Psoas muscle (tissue), 8 donors: ENCODE measurements around the gene FAM20A. TPM values are rescaled to one million over a fixed set of nuclear protein-coding genes. Genes with fewer than 3 reads are reported as not detected.

ENCODE experiments used
- ATAC-seq, 4 donors: fragments of 200-7000 bp; cut with Tn5 transposase; one replicate each; pipeline ENCODE4 v1.9.1; 2020; ENCODE audit warnings: moderate library complexity in 3 of 4, mild to moderate bottlenecking in 2 of 4
- DNase-seq, 2 donors: peaks; one replicate each; pipeline ENCODE4 v3.0.0-alpha.2; 2020
- H3K27ac ChIP-seq: fragments of 200-600 bp; one replicate; pipeline ENCODE4 v1.8.0; 2022
- H3K27me3 ChIP-seq, 3 donors: fragments of 200-600 bp in 1 of 3; one replicate each; pipeline versions ENCODE4 v1.6.1 to v1.8.0; 2013 to 2022; ENCODE audit warnings: low read length in 2 of 3, mild to moderate bottlenecking in 2 of 3, moderate library complexity in 1 of 3; ENCODE audit not compliant: insufficient read depth in 3 of 3
- H3K36me3 ChIP-seq, 2 donors: fragments of 200-600 bp in 1 of 2; one replicate each; pipeline versions ENCODE4 v1.6.1 to v1.8.0; 2013 to 2022; ENCODE audit warnings: low read depth in 1 of 2, mild to moderate bottlenecking in 1 of 2, moderate library complexity in 1 of 2; ENCODE audit not compliant: insufficient read depth in 1 of 2
- H3K4me1 ChIP-seq: fragments of 200-600 bp; one replicate; pipeline ENCODE4 v1.8.0; 2022
- H3K4me3 ChIP-seq: fragments of 200-600 bp; one replicate; pipeline ENCODE4 v1.8.0; 2022; ENCODE audit warnings: mild to moderate bottlenecking
- H3K9me3 ChIP-seq: fragments of 200-600 bp; one replicate; pipeline ENCODE4 v1.8.0; 2022
- WGBS, 3 donors: extraction: QIAGEN DNeasy Blood & Tissue Kit; methylation state at CpG; one replicate each; pipeline versions ENCODE4 v1.1.6 to v1.1.7; 2013; 5-methylcytosine and 5-hydroxymethylcytosine counted together
- intact Hi-C, 2 donors: fragments of 100-400 bp; cut with DNase I; formaldehyde crosslinking; loops; one replicate each; pipeline versions ENCODE4 v1.11.0 to v1.14.2; 2022
- polyA plus RNA-seq, 3 donors: library from polyadenylated mRNA; stranded (reverse); fragments of 200-250 nt; gene quantifications; one replicate each; pipeline ENCODE4 v1.2.3, GENCODE V29; 2013
- total RNA-seq, 4 donors: library from RNA; stranded (reverse); fragmentation: NEBNext Ultra II Directional in 2 of 4; extraction: Animal tissue kit (Norgen Biotek cat#: 25700) in 2 of 4; gene quantifications; one replicate each; pipeline versions ENCODE4 v1.2.1 to v1.2.4, GENCODE V29; 2021 to 2023
- TF ChIP-seq, protein P1 (sequence below): fragments of 200-600 bp; IDR thresholded peaks from one replicate; pipeline ENCODE4 v1.8.0; 2022; ENCODE audit warnings: antibody characterized with exemption
- donor health status: healthy with polysubstance abuse.
- donor health status: DM: no; HTN: no; CAD: no; lungs with moderate emphysema.
- donor health status: Bipolar disorder and iron deficiency.
- donor health status: healthy.
- donor health status: DM: yes; HTN: yes; CAD: no.
- donor health status: DM: no; HTN: no; CAD: no.
- donor health status: DM: no; HTN: no; CAD: no.
- donor health status: DM: yes; HTN: yes; CAD: no.

The FAM20A gene
- total and polyA plus RNA-seq, 7 donors: 0.83 to 7.1 (median 1.8) TPM

GRCh38 chr17:68564415-68565111 lies 36.6 kb downstream of the FAM20A start:
- WGBS, 3 donors: 91 to 92% (median 92%) methylated on average over 8 of the region's 8 CpGs
- peak in 2 of 4 donors; percentile 17 to 19 for ATAC-seq
- Histone ChIP-seq H3K27ac (no peak overlapping the region), H3K4me1 (no peaks in the 10 kb centered on the region), H3K27me3 (no peaks in the 10 kb centered on the region), H3K36me3 (no peaks in the 10 kb centered on the region), H3K4me3 (no peak overlapping the region), H3K9me3 (no peaks in the 10 kb centered on the region)
- intact Hi-C loops: no loop called here
- DNase-seq: no peak
- TF ChIP-seq, protein P1, sequence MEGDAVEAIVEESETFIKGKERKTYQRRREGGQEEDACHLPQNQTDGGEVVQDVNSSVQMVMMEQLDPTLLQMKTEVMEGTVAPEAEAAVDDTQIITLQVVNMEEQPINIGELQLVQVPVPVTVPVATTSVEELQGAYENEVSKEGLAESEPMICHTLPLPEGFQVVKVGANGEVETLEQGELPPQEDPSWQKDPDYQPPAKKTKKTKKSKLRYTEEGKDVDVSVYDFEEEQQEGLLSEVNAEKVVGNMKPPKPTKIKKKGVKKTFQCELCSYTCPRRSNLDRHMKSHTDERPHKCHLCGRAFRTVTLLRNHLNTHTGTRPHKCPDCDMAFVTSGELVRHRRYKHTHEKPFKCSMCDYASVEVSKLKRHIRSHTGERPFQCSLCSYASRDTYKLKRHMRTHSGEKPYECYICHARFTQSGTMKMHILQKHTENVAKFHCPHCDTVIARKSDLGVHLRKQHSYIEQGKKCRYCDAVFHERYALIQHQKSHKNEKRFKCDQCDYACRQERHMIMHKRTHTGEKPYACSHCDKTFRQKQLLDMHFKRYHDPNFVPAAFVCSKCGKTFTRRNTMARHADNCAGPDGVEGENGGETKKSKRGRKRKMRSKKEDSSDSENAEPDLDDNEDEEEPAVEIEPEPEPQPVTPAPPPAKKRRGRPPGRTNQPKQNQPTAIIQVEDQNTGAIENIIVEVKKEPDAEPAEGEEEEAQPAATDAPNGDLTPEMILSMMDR: no peak

DNA sequence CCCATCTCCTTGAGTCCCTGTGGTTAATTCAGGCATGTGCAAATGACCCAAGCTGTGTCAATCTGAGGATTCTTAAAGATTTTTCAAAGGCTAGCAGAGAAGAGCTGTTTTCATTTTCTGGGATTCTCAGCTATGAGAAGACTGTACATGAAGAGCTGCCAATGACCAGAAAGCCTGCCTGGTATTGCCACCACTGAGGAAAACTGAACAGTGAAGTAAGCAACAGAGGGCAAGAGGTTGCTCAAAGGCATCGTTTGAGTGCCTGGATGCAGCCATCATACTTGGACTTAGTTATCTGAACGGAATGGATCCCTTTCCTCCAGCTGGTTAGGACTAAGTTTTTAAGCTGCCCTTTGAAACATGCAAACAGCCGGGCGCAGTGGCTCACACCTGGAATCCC lies 38.4 kb downstream of the FAM20A start:
- H3K4me1 ChIP-seq: no peaks in the 10 kb centered on the region
- 80 to 85% (median 84%) methylated on average over 4 of the region's 4 CpGs for WGBS, 3 donors
- DNase-seq (no peak), ATAC-seq (no peak)
- no peak overlapping the region for H3K27ac ChIP-seq
- no peak overlapping the region for H3K4me3 ChIP-seq
- TF ChIP-seq, protein P1: no peak
- no peaks in the 10 kb centered on the region for H3K36me3 ChIP-seq
- H3K9me3 ChIP-seq: no peaks in the 10 kb centered on the region
- intact Hi-C loops: no loop called here
- no peaks in the 10 kb centered on the region for H3K27me3 ChIP-seq

DNA sequence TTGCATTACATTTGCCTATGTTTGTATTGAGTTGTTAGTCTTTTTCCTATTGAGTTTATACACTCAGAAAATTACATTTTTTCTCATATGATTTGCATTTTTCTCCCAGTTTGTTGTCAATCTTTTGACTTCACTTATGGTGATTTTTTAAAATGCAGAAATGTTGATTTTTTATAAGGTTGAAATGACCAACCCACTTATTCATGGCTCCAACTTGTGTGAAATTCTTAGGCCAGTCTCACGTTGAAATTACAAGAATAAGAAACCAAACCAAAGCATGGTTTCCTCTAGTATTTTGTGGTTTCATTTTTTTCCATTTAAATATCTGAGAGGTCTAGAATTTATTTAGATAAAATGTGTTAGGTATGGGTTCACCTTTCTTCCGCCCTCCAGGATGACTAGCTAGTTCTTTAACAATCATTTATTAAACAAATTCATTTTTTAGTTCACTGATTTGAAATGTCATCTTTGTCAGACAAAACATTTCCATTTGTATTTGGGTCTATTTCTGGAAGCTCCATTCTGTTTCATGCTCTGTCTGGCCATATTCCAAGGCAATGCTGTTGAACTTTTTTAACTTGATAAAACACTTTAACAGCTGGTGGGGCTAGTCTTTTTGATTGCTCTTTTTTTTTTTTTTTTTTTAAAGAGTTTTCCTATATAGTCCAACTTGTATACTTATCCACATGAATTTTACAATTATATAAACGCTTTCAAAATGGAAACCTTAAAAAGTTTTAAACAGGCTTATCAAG lies 40.0 kb downstream of the FAM20A start:
- H3K4me1 ChIP-seq: no peaks in the 10 kb centered on the region
- H3K27ac ChIP-seq: no peak overlapping the region
- no peaks in the 10 kb centered on the region for H3K9me3 ChIP-seq
- no peaks in the 10 kb centered on the region for H3K36me3 ChIP-seq
- TF ChIP-seq, protein P1: no peak
- H3K27me3 ChIP-seq: no peaks in the 10 kb centered on the region
- ATAC-seq: no peak
- no peak overlapping the region for H3K4me3 ChIP-seq
- no peak for DNase-seq
- WGBS, 3 donors: 44 to 57% (median 56%) methylated on average over 3 of the region's 3 CpGs
- intact Hi-C loops: no loop called here

DNA sequence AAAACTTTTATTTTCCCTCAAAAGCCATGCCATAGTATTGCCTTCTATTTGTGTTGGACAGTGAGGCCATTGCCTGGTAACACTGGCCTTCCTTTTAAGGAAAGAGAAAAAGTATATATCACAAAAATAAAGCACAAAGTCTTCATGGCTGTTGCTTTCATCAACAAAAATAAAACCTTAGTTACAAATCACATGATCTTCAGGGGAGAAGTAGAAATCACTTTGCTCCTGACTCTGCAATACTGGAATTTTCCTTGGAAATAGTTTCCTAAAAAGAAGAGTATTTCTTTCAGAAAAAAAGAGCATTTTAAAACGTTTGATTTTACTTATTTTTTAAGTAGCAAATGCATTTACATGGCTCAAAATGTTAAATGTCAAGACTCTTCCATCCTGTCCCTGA lies 41.9 kb downstream of the FAM20A start:
- 5 to 12% (median 7%) methylated on average over 1 of the region's 1 CpG for WGBS, 3 donors
- Histone ChIP-seq H3K4me1 (no peaks in the 10 kb centered on the region), H3K27me3 (no peaks in the 10 kb centered on the region), H3K27ac (no peak overlapping the region), H3K9me3 (no peaks in the 10 kb centered on the region), H3K4me3 (no peak overlapping the region), H3K36me3 (peaks cover 0 to 7% of the 10 kb centered on the region in 2 donors)
- TF ChIP-seq, protein P1: no peak
- DNase-seq (no peak), ATAC-seq (no peak)
- intact Hi-C loops: no loop called here
